Measurements from ENCODE around the gene ERBB3.

DNA sequence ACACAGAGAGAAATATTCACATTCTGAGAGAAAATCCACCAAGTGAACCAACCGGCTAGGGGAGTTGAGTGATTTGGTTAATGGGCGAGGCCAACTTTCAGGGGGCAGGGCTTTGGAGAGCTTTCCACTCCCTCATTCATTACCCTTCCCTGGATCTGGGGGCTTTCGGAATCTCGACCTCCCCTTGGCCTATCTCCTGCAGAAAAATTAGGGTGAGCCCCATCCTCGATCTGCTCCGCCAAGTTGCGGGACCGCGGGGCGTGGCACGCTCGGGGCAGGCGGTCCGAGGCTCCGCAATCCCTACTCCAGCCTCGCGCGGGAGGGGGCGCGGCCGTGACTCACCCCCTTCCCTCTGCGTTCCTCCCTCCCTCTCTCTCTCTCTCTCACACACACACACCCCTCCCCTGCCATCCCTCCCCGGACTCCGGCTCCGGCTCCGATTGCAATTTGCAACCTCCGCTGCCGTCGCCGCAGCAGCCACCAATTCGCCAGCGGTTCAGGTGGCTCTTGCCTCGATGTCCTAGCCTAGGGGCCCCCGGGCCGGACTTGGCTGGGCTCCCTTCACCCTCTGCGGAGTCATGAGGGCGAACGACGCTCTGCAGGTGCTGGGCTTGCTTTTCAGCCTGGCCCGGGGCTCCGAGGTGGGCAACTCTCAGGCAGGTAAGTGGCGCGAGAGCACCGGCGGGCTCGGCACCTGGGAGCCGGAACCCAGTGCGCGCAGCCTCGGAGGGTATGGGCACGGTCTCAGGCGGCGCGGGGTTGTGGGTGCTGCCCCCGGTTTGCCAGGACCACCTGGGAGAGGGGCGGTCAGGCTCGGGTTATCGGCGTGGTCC, at the start of gene ERBB3:
- TF ChIP-seq, protein P1, sequence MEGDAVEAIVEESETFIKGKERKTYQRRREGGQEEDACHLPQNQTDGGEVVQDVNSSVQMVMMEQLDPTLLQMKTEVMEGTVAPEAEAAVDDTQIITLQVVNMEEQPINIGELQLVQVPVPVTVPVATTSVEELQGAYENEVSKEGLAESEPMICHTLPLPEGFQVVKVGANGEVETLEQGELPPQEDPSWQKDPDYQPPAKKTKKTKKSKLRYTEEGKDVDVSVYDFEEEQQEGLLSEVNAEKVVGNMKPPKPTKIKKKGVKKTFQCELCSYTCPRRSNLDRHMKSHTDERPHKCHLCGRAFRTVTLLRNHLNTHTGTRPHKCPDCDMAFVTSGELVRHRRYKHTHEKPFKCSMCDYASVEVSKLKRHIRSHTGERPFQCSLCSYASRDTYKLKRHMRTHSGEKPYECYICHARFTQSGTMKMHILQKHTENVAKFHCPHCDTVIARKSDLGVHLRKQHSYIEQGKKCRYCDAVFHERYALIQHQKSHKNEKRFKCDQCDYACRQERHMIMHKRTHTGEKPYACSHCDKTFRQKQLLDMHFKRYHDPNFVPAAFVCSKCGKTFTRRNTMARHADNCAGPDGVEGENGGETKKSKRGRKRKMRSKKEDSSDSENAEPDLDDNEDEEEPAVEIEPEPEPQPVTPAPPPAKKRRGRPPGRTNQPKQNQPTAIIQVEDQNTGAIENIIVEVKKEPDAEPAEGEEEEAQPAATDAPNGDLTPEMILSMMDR (IDR thresholded peaks at IDR 0.05): peak in 1 of 4 experiments; percentile 47
- TF ChIP-seq POLR2A (IDR thresholded peaks at IDR 0.05): peak in 1 of 2 donors; percentile 33
